Muscle of leg (tissue), 9 donors: ENCODE results near the gene FADS2. TPM values are rescaled to one million over a fixed set of nuclear protein-coding genes. Genes with fewer than 3 reads are reported as not detected.

Experiments
- polyA plus RNA-seq, 8 donors: library from polyadenylated mRNA; unstranded; fragments of 120-200 nt; gene quantifications; one replicate each; pipeline versions ENCODE4 v1.2.1 to v1.2.3, GENCODE V29; 2013; ENCODE audit warnings: inconsistent platforms in 1 of 8, low replicate concordance in 1 of 8; ENCODE audit not compliant: insufficient read length in 8 of 8, insufficient read depth in 1 of 8
- total RNA-seq: library from RNA; stranded (reverse); fragments of 120-200 nt; gene quantifications from one replicate; pipeline ENCODE4 v1.2.4, GENCODE V29; 2013

The FADS2 gene
- total and polyA plus RNA-seq, 9 donors: 46.1 to 130 (median 91.4) TPM

Other genes starting within 250 kb of the FADS2 start
- gene SYT7, start 247.2 kb upstream of the FADS2 start, total RNA-seq: 0.93 TPM
- gene SYT7, start 247.2 kb upstream of the FADS2 start, polyA plus RNA-seq: 1 to 10 TPM; 2.1 to 2.8 (median 2.4) TPM
- gene DAGLA, start 147.9 kb upstream of the FADS2 start, total RNA-seq: 2.0 TPM
- 1 to 10 TPM; 4.3 to 6.4 (median 5.0) TPM for gene DAGLA, start 147.9 kb upstream of the FADS2 start, polyA plus RNA-seq
- gene MYRF, start 75.7 kb upstream of the FADS2 start, total RNA-seq: 0.49 TPM
- gene MYRF, start 75.7 kb upstream of the FADS2 start, polyA plus RNA-seq: 1 to 10 TPM; 1.2 to 3.3 (median 1.5) TPM
- gene TMEM258, start 35.7 kb upstream of the FADS2 start, total RNA-seq: 152 TPM
- 100 to 1,000 TPM; 124 to 196 (median 137) TPM for gene TMEM258, start 35.7 kb upstream of the FADS2 start, polyA plus RNA-seq
- 14.7 TPM for gene FEN1, start 35.4 kb upstream of the FADS2 start, total RNA-seq
- gene FEN1, start 35.4 kb upstream of the FADS2 start, polyA plus RNA-seq: 10 to 100 TPM; 14.8 to 21.3 (median 19.6) TPM
- 18.8 TPM for gene FADS1, start 11.3 kb upstream of the FADS2 start, total RNA-seq
- 10 to 100 TPM; 17.5 to 33.4 (median 21.2) TPM for gene FADS1, start 11.3 kb upstream of the FADS2 start, polyA plus RNA-seq
- 32.0 TPM for gene FADS3, start 63.2 kb downstream of the FADS2 start, total RNA-seq
- gene FADS3, start 63.2 kb downstream of the FADS2 start, polyA plus RNA-seq: 10 to 100 TPM; 30.5 to 43.7 (median 39.6) TPM
- gene RAB3IL1, start 89.3 kb downstream of the FADS2 start, total RNA-seq: 17.3 TPM
- gene RAB3IL1, start 89.3 kb downstream of the FADS2 start, polyA plus RNA-seq: 10 to 100 TPM; 26.6 to 38.6 (median 35.5) TPM
- 1.6 TPM for gene BEST1, start 122.1 kb downstream of the FADS2 start, total RNA-seq
- 1 to 10 TPM; 3.2 to 4.2 (median 3.9) TPM for gene BEST1, start 122.1 kb downstream of the FADS2 start, polyA plus RNA-seq
- gene FTH1, start 139.3 kb downstream of the FADS2 start, total RNA-seq: 445 TPM
- 1,000 to 10,000 TPM; 1,255 to 1,613 (median 1,403) TPM for gene FTH1, start 139.3 kb downstream of the FADS2 start, polyA plus RNA-seq